HepG2 (cell line): ENCODE results near the gene VPS37D. TPM values are rescaled to one million over a fixed set of nuclear protein-coding genes. Genes with fewer than 3 reads are reported as not detected.

Experiments used
- ARID5B ChIP-seq: IDR thresholded peaks from 2 replicates; pipeline ENCODE4 v1.4.0; 2020; ENCODE audit warnings: mild to moderate bottlenecking, missing genetic modification reagents
- PHF5A ChIP-seq: IDR thresholded peaks from one replicate; pipeline ENCODE4 v1.6.1; 2018; ENCODE audit warnings: low read depth, missing genetic modification reagents; ENCODE audit not compliant: unreplicated experiment
- SP140L ChIP-seq: sonication (generic); formaldehyde crosslinking; IDR thresholded peaks from 2 replicates; pipeline ENCODE4 v1.4.0; 2020; ENCODE audit warnings: missing genetic modification reagents, borderline replicate concordance
- THAP8 ChIP-seq: sonication (generic); formaldehyde crosslinking; IDR thresholded peaks from 2 replicates; pipeline ENCODE4 v1.5.1; 2020; ENCODE audit warnings: missing genetic modification reagents, mild to moderate bottlenecking, borderline replicate concordance
- ZBTB34 ChIP-seq: sonication (generic); formaldehyde crosslinking; IDR thresholded peaks from 2 replicates; pipeline ENCODE4 v1.8.0; 2022; ENCODE audit warnings: mild to moderate bottlenecking, missing genetic modification reagents
- ZFX ChIP-seq: sonication (generic); formaldehyde crosslinking; IDR thresholded peaks from 2 replicates; pipeline ENCODE4 v1.4.0; 2020; ENCODE audit warnings: mild to moderate bottlenecking, low read depth, missing genetic modification reagents, moderate library complexity
- ZNF317 ChIP-seq: sonication (generic); formaldehyde crosslinking; IDR thresholded peaks from 2 replicates; pipeline ENCODE4 v1.5.0; 2020; ENCODE audit warnings: mild to moderate bottlenecking, missing genetic modification reagents
- ZNF335 ChIP-seq: sonication (generic); formaldehyde crosslinking; IDR thresholded peaks from 2 replicates; pipeline ENCODE4 v1.4.0; 2020; ENCODE audit warnings: missing genetic modification reagents
- ZNF552 ChIP-seq: sonication (generic); formaldehyde crosslinking; IDR thresholded peaks from 2 replicates; pipeline ENCODE4 v1.9.0; 2022; ENCODE audit warnings: missing genetic modification reagents, mild to moderate bottlenecking, borderline replicate concordance
- ZNF572 ChIP-seq: sonication (generic); formaldehyde crosslinking; IDR thresholded peaks from 2 replicates; pipeline ENCODE4 v1.5.1; 2020; ENCODE audit warnings: mild to moderate bottlenecking, missing genetic modification reagents
- polyA plus RNA-seq, 8 experiments: library from polyadenylated mRNA; depleted of rRNA in 3 of 8; stranded (reverse) in 7 of 8; unstranded in 1 of 8; fragments of >200 nt; fragmentation: Illumina TruSeq in 4 of 8; extraction: Trizol in 4 of 8; gene quantifications; 2 replicates each; pipeline versions ENCODE4 v1.2.1 to v1.2.3, GENCODE V29; 2011 to 2016; ENCODE audit warnings: low read depth in 4 of 8, missing spikeins in 1 of 8, mixed read lengths in 1 of 8; ENCODE audit not compliant: insufficient read depth in 1 of 8
- total RNA-seq, 5 experiments: library from RNA; depleted of rRNA; stranded (reverse); fragments of >200 nt; fragmentation: Illumina TruSeq; extraction: Trizol; gene quantifications; 2 replicates each; pipeline ENCODE4 v1.2.3, GENCODE V29; 2016; ENCODE audit warnings: low read depth in 1 of 5
- TF ChIP-seq, protein P1 (sequence below): sonication (generic); formaldehyde crosslinking; IDR thresholded peaks from 2 replicates; pipeline ENCODE4 v1.4.0; 2020; ENCODE audit warnings: missing genetic modification reagents
- TF ChIP-seq, protein P2 (sequence below): sonication (generic); formaldehyde crosslinking; IDR thresholded peaks from 2 replicates; pipeline ENCODE4 v1.5.1; 2020; ENCODE audit warnings: missing genetic modification reagents, mild to moderate bottlenecking, borderline replicate concordance

The VPS37D gene
- total and polyA plus RNA-seq, 2 of the 13 experiments (the other 11 are each of a cell fraction or from before 2014, with no cell fraction given) = 3.8 to 6.3 TPM

GRCh38 chr7:73647725-73648592 lies 19.7 kb upstream of the VPS37D start (continued):
- TF ChIP-seq SP140L (CRISPR knock-in tag) = no peak
- peak; percentile 73 for TF ChIP-seq ZFX (CRISPR knock-in tag)
- TF ChIP-seq ZNF317 (CRISPR knock-in tag) = peak; percentile 62; the same call in 1 of the 2 replicates
- TF ChIP-seq, protein P1, sequence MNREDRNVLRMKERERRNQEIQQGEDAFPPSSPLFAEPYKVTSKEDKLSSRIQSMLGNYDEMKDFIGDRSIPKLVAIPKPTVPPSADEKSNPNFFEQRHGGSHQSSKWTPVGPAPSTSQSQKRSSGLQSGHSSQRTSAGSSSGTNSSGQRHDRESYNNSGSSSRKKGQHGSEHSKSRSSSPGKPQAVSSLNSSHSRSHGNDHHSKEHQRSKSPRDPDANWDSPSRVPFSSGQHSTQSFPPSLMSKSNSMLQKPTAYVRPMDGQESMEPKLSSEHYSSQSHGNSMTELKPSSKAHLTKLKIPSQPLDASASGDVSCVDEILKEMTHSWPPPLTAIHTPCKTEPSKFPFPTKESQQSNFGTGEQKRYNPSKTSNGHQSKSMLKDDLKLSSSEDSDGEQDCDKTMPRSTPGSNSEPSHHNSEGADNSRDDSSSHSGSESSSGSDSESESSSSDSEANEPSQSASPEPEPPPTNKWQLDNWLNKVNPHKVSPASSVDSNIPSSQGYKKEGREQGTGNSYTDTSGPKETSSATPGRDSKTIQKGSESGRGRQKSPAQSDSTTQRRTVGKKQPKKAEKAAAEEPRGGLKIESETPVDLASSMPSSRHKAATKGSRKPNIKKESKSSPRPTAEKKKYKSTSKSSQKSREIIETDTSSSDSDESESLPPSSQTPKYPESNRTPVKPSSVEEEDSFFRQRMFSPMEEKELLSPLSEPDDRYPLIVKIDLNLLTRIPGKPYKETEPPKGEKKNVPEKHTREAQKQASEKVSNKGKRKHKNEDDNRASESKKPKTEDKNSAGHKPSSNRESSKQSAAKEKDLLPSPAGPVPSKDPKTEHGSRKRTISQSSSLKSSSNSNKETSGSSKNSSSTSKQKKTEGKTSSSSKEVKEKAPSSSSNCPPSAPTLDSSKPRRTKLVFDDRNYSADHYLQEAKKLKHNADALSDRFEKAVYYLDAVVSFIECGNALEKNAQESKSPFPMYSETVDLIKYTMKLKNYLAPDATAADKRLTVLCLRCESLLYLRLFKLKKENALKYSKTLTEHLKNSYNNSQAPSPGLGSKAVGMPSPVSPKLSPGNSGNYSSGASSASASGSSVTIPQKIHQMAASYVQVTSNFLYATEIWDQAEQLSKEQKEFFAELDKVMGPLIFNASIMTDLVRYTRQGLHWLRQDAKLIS (CRISPR knock-in tag) = no peak
- TF ChIP-seq ZNF552 (CRISPR knock-in tag) = no peak; the same call in 1 of the 2 replicates
- 0 out of 2 replicates have a peak, but pooled peaks have one; percentile 62 for TF ChIP-seq ZNF335 (CRISPR knock-in tag)
- TF ChIP-seq PHF5A (CRISPR knock-in tag) = no peak
- peak; percentile 81 for TF ChIP-seq ARID5B
- no peak for TF ChIP-seq THAP8 (CRISPR knock-in tag)
- TF ChIP-seq ZNF572 (CRISPR knock-in tag) = no peak
- TF ChIP-seq, protein P2, sequence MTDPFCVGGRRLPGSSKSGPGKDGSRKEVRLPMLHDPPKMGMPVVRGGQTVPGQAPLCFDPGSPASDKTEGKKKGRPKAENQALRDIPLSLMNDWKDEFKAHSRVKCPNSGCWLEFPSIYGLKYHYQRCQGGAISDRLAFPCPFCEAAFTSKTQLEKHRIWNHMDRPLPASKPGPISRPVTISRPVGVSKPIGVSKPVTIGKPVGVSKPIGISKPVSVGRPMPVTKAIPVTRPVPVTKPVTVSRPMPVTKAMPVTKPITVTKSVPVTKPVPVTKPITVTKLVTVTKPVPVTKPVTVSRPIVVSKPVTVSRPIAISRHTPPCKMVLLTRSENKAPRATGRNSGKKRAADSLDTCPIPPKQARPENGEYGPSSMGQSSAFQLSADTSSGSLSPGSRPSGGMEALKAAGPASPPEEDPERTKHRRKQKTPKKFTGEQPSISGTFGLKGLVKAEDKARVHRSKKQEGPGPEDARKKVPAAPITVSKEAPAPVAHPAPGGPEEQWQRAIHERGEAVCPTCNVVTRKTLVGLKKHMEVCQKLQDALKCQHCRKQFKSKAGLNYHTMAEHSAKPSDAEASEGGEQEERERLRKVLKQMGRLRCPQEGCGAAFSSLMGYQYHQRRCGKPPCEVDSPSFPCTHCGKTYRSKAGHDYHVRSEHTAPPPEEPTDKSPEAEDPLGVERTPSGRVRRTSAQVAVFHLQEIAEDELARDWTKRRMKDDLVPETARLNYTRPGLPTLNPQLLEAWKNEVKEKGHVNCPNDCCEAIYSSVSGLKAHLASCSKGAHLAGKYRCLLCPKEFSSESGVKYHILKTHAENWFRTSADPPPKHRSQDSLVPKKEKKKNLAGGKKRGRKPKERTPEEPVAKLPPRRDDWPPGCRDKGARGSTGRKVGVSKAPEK (CRISPR knock-in tag) = peak; percentile 29; the same call in 1 of the 2 replicates
- no peak for TF ChIP-seq ZBTB34
